LNCaP clone FGC (cell line): ENCODE data around the gene LARGE1.

Experiments used
- DNase-seq: peaks from one replicate; pipeline ENCODE4 v3.0.0-alpha.2; 2011; ENCODE audit warnings: low read depth
- H3K4me3 ChIP-seq: 2 replicates; pipeline ENCODE4 v1.5.1; 2011; ENCODE audit warnings: mild to moderate bottlenecking, low read depth, low read length, control low read depth
- TF ChIP-seq, protein P1 (sequence below): IDR thresholded peaks from 2 replicates; pipeline ENCODE4 v1.5.1; 2012; ENCODE audit warnings: mild to moderate bottlenecking; ENCODE audit not compliant: control insufficient read depth, insufficient read depth; ENCODE audit errors: extremely low read depth

Gene LARGE1

DNA sequence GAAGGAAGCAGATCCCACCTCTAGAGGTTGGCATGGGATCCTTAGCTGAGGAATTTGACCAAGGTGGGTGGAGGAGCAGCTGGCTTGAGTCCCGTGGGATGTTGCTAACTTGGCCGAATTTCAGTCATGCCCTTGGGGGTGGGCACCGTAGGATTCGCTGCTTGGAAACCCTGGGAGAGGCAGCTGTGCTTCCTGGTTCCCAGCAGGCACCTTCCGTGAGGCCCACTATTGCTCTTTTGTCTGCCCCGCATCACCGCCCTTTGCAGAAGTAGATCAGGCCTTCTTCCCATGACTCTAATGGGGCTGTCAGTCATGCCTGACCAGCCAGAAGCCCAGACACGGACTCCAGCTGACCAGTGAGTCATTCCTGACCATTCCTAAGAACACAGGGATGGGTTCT is 569.8 kb downstream of the LARGE1 start:
- no peak overlapping the region for H3K4me3 ChIP-seq
- DNase-seq = no peak
- TF ChIP-seq, protein P1, sequence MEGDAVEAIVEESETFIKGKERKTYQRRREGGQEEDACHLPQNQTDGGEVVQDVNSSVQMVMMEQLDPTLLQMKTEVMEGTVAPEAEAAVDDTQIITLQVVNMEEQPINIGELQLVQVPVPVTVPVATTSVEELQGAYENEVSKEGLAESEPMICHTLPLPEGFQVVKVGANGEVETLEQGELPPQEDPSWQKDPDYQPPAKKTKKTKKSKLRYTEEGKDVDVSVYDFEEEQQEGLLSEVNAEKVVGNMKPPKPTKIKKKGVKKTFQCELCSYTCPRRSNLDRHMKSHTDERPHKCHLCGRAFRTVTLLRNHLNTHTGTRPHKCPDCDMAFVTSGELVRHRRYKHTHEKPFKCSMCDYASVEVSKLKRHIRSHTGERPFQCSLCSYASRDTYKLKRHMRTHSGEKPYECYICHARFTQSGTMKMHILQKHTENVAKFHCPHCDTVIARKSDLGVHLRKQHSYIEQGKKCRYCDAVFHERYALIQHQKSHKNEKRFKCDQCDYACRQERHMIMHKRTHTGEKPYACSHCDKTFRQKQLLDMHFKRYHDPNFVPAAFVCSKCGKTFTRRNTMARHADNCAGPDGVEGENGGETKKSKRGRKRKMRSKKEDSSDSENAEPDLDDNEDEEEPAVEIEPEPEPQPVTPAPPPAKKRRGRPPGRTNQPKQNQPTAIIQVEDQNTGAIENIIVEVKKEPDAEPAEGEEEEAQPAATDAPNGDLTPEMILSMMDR = no peak

DNA sequence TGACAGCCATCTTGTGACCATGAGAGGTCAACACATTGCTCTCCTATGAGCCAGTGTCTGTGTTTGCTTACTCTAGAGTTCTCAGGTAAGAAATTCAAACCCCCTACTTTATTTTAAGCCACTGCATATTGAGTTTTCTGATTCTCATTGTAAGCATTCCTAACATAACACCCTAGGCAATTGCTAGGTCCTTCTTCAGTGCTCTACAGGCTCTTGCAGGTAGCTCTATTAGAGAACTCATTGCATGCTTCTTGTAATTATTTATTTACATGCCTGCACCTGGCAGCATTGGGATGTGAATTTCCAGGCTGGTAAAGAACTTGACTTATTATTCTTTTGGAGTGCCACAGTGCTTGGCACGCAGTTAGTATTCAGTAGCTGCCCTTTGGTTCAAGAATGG is 573.3 kb downstream of the LARGE1 start:
- no peak overlapping the region for H3K4me3 ChIP-seq
- no peak for DNase-seq
- TF ChIP-seq, protein P1 = no peak

DNA sequence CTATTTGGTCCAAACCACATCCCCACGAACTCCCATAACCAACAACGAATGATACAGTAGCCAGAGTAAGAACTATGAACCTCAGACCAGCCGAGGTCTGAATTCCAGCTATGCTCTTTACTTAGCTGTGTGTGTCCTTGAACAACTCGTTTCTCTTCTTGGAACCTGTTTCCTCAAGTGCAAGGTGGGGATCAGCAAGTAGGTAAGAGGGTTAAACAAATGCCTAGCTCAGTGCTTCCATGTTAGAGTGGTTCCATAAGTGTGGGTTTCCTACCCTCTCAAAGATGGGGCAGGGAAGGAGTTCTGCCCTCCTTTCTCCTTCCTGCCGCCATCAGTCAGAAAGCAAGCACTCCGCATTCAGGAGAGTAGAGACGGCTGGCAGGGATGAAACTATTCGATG is 578.7 kb downstream of the LARGE1 start:
- TF ChIP-seq, protein P1 = no peak
- H3K4me3 ChIP-seq = no peak overlapping the region
- DNase-seq = no peak

DNA sequence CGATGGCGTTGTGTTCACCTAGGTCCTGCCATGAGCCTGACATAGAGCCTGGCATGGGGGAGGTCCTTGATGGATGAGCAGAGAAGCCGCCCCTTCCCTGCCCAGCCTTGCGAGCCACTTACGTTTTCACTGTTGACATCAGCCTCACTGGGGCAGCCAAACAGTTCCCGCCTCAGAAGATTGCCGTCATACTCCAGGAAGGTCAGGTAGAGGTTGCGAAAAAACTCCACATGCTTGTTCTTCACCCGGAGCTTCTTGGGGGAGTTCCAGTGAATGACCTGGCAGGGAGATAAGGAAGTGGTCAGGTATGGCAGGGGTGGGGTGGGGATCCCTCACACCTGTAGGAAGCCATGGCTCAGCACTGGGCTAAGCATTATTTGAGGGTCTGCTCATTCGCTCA is 582.8 kb downstream of the LARGE1 start:
- no peak overlapping the region for H3K4me3 ChIP-seq
- TF ChIP-seq, protein P1 = no peak
- DNase-seq = no peak

DNA sequence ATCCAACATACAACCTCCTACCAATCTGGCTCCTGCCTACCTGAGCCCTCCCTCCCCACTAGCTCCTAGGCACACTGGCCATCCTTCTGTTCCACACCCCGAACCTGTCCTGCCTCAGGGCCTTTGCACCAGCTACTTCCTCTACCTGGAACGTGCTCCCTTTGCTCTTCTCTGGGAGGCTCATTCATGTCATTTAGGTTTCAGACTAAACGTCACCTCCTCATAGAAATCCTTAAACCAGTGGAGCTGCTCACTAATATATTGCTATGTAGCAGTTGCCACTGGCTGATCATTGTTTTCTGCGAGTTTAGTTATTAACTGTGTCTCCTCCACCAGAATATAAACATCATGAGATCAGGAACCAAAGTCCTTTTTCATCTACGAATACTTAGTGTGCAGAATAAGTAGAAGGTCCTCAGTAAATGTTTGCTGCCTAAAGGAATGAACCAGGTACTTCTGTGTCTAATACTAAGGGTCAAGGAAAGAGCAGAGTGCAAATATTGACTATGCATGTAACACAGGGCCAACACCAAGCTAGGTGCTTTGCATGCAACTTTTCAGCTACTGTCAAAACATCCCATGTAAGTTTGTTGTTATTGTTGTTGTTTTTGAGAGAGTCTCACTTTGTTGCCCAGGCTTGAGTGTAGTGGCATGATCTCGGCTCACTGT is 584.5 kb downstream of the LARGE1 start:
- DNase-seq = no peak
- TF ChIP-seq, protein P1 = no peak
- no peak overlapping the region for H3K4me3 ChIP-seq

DNA sequence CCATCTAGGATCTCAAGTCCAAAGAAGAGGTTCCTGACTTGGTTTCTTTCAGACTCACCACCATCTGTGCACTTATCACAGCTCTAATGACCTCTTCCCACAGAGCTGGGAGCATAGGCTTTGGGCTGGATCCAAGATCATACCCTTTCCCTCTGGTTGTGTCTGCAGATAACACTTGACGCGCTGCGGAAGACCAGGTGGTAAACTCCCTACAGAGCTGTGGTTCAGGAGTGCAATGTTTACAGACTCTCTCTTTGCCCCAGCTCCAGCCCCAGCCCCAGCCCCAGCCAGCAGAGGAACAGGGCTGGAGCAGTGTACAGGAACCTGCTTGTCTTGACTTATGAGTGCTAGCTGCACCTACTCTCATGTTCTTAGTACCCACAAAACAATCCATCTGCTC is 587.7 kb downstream of the LARGE1 start:
- DNase-seq = no peak
- no peak overlapping the region for H3K4me3 ChIP-seq
- TF ChIP-seq, protein P1 = no peak

DNA sequence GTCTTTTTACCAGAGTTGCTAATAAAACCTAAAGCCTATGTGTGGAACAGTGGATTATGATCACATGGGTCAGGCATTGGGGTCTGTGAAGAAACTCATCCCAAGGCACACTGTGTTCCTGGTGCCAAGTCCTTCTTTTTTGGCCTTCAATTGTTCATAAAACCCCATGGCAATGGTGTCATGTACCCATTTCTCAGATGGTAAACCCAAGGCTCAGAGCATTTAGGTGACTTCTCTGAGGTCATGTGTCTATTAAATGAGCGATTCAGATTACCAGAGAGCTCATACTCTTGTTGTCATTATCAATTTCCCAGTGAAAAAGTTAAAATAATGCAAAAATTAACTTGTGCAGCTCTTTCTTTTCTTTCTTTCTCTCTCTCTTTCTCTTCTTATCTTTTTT is 589.3 kb downstream of the LARGE1 start:
- no peak overlapping the region for H3K4me3 ChIP-seq
- TF ChIP-seq, protein P1 = no peak
- DNase-seq = no peak
